ENCODE measurements around the gene PAF1.

DNA sequence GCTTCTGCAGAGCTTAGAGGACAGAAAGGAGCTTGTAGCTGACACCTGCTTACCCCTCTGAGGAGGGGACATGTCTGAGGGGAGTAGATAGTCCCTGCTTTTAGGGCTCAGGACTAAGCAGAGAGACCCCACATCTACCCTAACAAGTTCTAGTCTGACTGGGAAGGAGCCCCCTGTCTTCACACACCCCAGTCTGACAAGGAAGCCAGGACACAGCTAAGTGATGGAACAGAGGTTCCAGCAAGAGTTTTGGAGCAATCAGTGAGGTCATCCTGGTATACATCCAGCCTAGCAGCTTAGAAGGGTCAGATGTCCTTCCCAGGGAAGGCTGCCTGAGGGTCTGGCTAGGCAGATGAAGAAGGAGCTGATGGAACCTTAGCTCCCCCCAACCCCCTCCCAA lies 15.0 kb downstream of the PAF1 start:
- TF ChIP-seq, protein P1, sequence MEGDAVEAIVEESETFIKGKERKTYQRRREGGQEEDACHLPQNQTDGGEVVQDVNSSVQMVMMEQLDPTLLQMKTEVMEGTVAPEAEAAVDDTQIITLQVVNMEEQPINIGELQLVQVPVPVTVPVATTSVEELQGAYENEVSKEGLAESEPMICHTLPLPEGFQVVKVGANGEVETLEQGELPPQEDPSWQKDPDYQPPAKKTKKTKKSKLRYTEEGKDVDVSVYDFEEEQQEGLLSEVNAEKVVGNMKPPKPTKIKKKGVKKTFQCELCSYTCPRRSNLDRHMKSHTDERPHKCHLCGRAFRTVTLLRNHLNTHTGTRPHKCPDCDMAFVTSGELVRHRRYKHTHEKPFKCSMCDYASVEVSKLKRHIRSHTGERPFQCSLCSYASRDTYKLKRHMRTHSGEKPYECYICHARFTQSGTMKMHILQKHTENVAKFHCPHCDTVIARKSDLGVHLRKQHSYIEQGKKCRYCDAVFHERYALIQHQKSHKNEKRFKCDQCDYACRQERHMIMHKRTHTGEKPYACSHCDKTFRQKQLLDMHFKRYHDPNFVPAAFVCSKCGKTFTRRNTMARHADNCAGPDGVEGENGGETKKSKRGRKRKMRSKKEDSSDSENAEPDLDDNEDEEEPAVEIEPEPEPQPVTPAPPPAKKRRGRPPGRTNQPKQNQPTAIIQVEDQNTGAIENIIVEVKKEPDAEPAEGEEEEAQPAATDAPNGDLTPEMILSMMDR (IDR thresholded peaks at IDR 0.05; ENCODE audit: low read length) = no peak
- no peak for TF ChIP-seq EZH2 (IDR thresholded peaks at IDR 0.05; ENCODE audit: borderline replicate concordance, low read length)

Data from OCI-LY1 (cell line).